HG02610 (cell line): ENCODE results near the gene ZC3H12D.
"Not testable (repeated sequence)": the region's sequence is repeated elsewhere in the genome, so short reads cannot be mapped to it uniquely, and the experiment has no call there.

Experiments
- ATAC-seq: cut with Tn5 transposase; IDR thresholded peaks from one replicate; pipeline ENCODE4 v1.9.1; 2021; ENCODE audit warnings: mild to moderate bottlenecking, moderate library complexity; ENCODE audit not compliant: unreplicated experiment

Gene ZC3H12D

GRCh38 chr6:149460249-149460648 is 24.6 kb downstream of the ZC3H12D start:
- not testable (repeated sequence) for ATAC-seq

GRCh38 chr6:149459761-149460160 is 25.1 kb downstream of the ZC3H12D start:
- no peak for ATAC-seq

GRCh38 chr6:149458806-149459205 is 26.0 kb downstream of the ZC3H12D start:
- ATAC-seq = no peak

DNA sequence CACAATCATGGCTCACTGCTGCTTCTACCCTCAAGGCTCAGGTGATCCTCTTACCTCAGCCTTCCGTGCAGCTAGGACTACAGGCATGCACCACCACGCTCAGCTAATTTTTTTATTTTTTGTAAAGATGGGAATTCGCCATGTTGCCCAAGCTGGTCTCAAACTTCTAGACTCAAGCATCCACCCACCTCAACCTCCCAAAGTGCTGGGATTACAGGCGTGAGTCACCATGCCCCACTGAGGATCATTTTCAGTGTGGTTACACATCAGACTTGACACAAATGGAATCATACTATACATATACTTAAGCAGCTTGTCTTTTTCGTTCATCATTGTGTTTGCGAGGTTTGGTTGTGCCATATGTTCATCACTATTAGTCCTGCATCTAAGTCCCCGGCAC is 26.6 kb downstream of the ZC3H12D start:
- ATAC-seq = no peak

DNA sequence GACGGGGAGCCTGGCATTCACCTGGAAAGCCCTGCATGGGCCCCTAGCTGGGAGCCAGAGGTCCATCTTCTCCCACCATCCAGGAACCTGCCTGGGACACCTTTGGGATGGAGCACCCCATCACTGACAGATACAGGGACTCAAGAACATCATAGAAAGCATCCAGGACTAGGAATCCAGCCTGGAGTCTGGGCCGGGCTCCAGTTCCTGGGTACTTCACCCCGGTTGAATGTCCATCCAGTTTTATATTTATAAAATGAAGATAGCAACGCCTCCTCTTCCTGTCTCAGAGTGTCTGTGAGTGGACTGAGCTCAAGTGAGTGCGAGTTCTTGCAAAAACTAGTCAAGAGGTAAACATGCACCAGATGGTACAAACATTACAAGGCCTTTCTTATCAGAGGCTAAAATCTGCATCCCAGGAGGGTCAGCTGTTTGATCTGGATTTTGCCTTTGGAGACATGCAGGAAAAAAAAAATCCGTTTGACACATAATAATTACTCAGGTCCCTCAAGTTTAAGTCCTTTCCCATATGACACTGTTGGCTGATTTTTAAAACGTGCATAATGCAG is 27.4 kb downstream of the ZC3H12D start:
- ATAC-seq = no peak

DNA sequence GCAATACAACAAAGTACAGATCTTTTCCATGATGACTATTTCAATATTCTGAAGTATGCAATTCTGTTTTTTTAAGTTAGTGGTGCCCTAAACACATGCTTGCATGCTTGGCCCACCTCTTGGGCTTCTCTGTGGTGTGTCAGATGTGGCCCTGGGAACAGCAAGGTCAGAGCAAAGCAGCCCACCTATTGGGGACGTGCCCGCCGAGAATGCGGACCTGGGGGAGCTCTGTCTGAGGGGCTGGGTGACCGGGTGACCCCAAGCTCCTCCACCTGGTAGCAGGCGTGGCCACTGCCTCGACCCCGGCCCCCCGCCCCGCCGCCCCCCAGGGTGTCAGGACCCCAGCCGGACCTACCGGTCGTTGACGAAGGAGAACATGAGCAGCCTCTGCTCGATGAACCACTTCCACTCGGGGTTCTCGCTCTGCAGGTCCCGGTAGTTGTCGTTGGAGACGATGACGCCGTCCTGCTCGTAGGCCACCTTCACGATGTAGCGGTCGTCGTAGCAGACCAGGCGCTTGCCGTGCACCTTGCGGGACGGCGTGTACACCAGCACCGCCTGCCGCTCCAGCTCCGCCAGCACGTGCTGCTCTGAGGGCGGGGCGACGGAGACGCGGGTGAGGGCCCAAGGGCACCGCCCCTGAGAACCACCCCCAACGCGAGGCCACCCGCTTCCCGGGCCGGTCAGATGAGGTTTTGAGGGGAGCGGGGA is 28.3 kb downstream of the ZC3H12D start:
- ATAC-seq = no peak

- no peak for ATAC-seq
Measured at GRCh38 chr6:149455031-149455732, 29.6 kb downstream of the ZC3H12D start.

GRCh38 chr6:149454346-149454848 is 30.4 kb downstream of the ZC3H12D start:
- no peak for ATAC-seq

DNA sequence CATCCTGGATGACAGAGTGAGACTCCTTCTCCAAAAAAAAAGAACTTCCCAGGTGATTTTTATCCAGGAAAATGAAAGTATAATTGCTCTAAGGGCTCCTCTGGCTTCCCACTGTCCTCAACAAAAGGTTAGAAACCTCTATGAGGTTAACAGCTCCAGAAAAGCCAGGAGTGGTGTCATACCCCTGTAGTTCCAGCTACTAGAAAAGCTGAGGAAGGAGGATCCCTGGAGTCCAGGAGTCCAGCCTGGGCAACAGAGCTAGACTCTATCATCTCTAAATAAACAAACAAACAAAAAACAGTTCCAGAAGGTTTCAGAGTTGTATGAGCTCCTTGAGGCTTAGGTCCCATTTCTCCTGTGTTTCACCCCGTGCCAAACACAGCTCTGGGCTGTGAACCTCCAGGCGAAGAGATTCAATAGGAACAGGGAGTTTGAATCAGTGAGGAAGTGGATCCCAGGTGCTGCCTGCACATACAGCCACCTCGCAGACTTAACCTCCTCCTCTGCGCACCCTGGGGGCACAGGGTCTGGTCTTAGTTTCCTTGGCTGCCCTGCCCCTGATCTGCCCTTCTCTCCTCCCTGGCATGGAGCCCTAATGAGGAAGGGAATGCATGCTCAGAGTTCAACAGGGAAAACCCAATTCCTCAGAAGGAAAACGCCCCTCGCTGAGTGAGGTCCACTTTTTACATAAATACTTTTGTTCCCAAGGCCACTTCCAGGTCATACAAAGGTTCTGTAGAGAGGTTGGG is 31.0 kb downstream of the ZC3H12D start:
- no peak for ATAC-seq

DNA sequence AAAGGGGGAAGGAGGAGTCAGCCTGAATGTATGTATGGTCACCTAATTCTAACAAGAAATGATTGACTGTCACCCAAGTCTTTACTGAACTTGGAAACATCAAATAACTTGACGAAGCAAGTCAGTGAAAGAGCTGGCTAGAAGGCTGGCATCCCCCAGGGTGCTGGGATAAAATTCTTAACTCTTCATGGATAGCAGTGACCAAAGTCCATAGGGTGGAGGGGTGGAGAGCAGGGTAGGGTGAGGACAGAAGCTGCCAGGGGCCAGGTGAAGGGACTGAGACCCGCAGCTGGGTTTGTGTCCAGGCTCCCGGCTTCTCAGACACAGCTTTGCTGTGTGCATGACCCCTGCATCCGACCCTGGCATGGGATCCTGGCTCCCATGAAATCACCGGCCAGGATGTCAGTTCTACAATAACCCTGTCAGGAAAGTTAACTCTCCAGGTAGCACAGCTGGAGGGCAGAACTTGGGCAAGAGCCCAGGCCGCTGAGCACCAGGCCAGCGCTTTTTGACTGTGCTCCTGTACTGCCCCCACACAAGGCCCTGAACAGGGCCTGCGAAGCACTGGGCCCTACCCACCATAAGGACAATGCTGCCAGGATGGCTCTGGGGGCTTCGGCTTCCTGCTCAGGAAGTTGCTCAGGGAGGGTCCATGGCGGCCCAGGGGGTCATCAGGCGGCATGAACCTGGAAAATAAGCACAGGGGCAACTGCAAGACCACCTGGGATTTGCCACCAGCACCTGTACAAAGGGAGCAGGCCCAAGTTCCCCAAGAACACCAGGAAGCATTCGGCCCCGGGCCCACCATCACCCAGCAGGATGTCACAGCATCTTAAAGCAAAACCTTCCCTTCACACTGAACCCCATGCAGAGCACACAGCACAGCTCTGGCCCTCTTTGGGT is 32.5 kb downstream of the ZC3H12D start:
- no peak for ATAC-seq

- ATAC-seq = no peak
Measured at GRCh38 chr6:149451376-149452036, 33.3 kb downstream of the ZC3H12D start.

DNA sequence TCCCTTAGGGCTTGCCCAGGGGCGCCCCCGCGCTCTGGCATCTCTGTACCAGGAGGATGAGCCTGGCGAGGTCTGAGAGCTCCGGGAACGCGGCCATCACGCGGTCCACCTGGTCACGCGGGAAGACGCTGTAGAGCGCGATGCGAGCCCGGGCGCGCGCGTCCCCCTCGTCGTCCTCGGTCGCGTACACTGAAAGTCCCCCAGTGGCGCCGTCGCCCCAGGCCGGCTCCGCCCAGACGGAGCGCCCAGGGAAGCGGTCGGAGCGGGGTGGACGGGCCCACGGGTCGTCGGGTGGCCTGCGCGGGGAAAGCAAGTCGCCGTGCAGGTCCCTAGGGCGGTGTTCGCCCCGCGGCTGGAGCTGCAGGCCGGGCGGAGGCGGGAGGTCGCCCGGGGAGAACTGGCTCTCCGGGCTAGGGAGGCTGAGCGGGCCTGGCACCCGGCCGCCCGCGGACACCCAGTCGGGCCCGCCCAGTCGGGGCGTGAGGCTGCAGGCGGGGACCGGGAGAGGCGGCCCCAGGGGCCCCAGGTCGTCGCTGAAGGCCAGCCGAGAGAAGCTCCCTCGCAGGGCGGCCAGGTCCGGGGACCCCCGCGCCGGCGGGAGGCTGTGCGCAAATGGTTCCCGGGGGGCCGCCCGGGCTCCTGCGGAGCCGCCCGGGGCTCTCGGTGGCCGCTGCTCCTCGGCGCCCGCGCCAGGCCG is 34.0 kb downstream of the ZC3H12D start:
- no peak for ATAC-seq

- no peak for ATAC-seq
Measured at GRCh38 chr6:149449831-149450678, 34.8 kb downstream of the ZC3H12D start.

GRCh38 chr6:149448821-149449453 is 35.9 kb downstream of the ZC3H12D start:
- ATAC-seq = no peak

GRCh38 chr6:149446791-149447376 is 37.9 kb downstream of the ZC3H12D start:
- no peak for ATAC-seq

DNA sequence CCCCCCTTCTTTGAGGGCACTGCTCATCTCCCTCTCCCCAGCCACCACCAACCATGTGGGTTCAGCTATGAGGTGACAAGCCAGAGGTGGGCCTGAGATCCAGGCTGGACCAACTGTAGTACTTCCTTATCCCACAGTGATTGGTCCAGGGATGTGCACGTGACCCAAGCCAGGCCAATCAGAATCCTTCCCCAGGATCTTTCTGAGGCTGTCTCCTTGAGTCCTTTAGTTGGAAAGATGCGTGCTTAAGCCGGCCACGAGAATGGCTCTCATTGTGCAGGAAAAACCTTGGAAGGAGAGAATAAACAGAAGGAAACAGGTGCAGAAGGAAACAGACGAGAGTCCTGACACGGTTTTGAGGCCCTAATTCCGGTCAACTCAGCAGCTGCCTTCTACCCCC is 39.2 kb downstream of the ZC3H12D start:
- ATAC-seq = peak; percentile 19

GRCh38 chr6:149445095-149445466 is 39.7 kb downstream of the ZC3H12D start:
- ATAC-seq = peak; percentile 57
